ENCODE measurements around the gene DIAPH2. TPM values are rescaled to one million over a fixed set of nuclear protein-coding genes. Genes with fewer than 3 reads are reported as not detected.

DIAPH2 gene
- total RNA-seq, 2 donors from 2014 or later, result 11.6 to 12.7 TPM

- TF ChIP-seq CTCF (IDR thresholded peaks at IDR 0.05), result no peak
- Histone ChIP-seq H3K4me1 (no peaks in the 10 kb centered on the region), H3K36me3 (no peaks in the 10 kb centered on the region), H3K9me3 (no peaks in the 10 kb centered on the region), H3K27ac (no peak overlapping the region), H3K4me3 (no peak overlapping the region), H3K27me3 (no peaks in the 10 kb centered on the region)
- DNase-seq (ENCODE audit: low spot score), result no peak
Measured at GRCh38 chrX:97609938-97610337, 925.3 kb downstream of the DIAPH2 start.

DNA sequence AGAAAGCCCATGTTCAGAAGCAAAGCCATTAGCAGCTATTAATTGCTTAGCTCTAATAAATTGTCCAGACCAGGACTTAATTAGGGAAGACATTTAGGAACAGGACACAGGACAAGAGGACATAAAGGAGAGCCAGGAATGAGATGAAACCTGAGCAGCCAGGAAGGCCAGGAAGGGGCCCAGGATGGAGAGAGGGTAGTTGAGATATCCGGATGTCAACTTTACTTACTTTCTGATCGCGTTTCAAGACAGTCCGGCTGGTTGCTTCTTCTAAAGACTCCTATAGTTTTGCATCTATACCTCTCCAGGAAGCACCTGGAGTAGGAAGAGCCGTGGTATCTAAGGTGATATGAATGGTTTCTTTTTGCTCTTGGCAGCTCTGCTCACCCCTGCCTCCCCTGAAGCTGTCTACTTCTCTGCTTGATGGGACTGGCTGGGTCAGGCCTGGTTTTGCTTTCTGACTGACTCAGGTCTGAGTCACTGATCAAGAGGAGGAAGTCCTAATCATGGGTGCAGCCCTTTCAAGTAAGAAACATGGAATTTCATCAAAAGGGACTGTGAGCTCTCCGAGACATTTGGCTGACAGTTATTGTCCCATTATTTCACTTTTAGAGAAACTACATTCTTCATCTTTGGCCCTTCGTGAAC, 932.4 kb downstream of the DIAPH2 start:
- Histone ChIP-seq H3K27me3 (no peaks in the 10 kb centered on the region), H3K4me3 (no peak overlapping the region), H3K36me3 (no peaks in the 10 kb centered on the region), H3K4me1 (no peaks in the 10 kb centered on the region), H3K9me3 (no peaks in the 10 kb centered on the region), H3K27ac (no peak overlapping the region)
- TF ChIP-seq CTCF (IDR thresholded peaks at IDR 0.05), result no peak
- DNase-seq (ENCODE audit: low spot score), result no peak

DNA sequence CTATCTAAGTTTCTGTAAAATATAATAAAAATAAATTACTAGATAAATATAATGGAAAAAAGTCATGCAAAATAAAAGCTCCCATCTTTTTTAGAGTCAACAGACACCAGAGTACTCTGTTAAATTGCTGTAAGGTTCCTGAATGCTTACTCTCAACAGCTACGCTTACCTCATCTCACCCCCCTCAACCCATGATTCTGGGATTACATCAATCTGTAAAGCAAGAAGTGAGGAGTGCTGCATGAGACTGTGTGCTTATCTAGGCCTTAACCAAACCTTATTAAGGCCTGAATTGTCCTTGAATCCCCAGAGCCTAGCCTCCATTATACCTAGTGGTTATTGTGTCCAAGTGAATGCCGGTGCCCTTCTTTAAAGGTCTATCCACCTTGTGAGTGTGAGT, 934.9 kb downstream of the DIAPH2 start:
- no peaks in the 10 kb centered on the region for H3K27me3 ChIP-seq
- H3K4me3 ChIP-seq, result no peak overlapping the region
- no peaks in the 10 kb centered on the region for H3K36me3 ChIP-seq
- H3K4me1 ChIP-seq, result no peaks in the 10 kb centered on the region
- no peak for DNase-seq (ENCODE audit: low spot score)
- no peak for TF ChIP-seq CTCF (IDR thresholded peaks at IDR 0.05)
- no peak overlapping the region for H3K27ac ChIP-seq
- no peaks in the 10 kb centered on the region for H3K9me3 ChIP-seq

GRCh38 chrX:97622111-97622510, 937.5 kb downstream of the DIAPH2 start:
- Histone ChIP-seq H3K27me3 (no peaks in the 10 kb centered on the region), H3K4me1 (no peaks in the 10 kb centered on the region), H3K27ac (no peak overlapping the region), H3K36me3 (no peaks in the 10 kb centered on the region), H3K4me3 (no peak overlapping the region), H3K9me3 (no peaks in the 10 kb centered on the region)
- TF ChIP-seq CTCF (IDR thresholded peaks at IDR 0.05), result no peak
- no peak for DNase-seq (ENCODE audit: low spot score)

GRCh38 chrX:97628326-97628725, 943.7 kb downstream of the DIAPH2 start:
- no peak for DNase-seq (ENCODE audit: low spot score)

More at GRCh38 chrX:97628326-97628725, 943.7 kb downstream of the DIAPH2 start:
- Histone ChIP-seq H3K27me3 (no peaks in the 10 kb centered on the region), H3K4me1 (no peaks in the 10 kb centered on the region), H3K9me3 (no peaks in the 10 kb centered on the region), H3K4me3 (no peak overlapping the region), H3K27ac (no peak overlapping the region), H3K36me3 (no peaks in the 10 kb centered on the region)
- no peak for TF ChIP-seq CTCF (IDR thresholded peaks at IDR 0.05)
